ENCODE measurements around the gene ERFL. TPM values are rescaled to one million over a fixed set of nuclear protein-coding genes. Genes with fewer than 3 reads are reported as not detected.

Gene ERFL
- total and polyA plus RNA-seq, 2 of the 8 experiments (the other 6 are each of a cell fraction or from before 2014, with no cell fraction given): 0.12 TPM; not detected in 1

DNA sequence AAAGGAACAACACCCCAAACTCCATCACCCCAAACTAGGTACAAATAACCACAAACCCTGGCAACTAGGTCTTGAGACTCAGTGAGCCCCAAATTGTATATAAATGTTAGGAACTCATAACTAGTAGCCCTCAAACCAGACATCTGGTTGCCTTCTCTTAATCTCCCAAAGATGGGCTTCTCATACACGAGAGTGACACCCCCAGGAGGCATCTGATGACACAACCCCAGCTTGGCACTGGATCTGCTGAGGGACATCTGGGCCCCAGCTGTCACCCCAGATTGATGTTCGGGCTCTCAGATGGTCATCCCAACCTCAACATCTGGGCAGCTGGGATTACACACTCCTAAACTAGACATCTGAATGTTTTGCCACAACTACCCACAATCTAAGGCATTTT, 16.1 kb upstream of the ERFL start (continued):
- TF ChIP-seq, protein P1, sequence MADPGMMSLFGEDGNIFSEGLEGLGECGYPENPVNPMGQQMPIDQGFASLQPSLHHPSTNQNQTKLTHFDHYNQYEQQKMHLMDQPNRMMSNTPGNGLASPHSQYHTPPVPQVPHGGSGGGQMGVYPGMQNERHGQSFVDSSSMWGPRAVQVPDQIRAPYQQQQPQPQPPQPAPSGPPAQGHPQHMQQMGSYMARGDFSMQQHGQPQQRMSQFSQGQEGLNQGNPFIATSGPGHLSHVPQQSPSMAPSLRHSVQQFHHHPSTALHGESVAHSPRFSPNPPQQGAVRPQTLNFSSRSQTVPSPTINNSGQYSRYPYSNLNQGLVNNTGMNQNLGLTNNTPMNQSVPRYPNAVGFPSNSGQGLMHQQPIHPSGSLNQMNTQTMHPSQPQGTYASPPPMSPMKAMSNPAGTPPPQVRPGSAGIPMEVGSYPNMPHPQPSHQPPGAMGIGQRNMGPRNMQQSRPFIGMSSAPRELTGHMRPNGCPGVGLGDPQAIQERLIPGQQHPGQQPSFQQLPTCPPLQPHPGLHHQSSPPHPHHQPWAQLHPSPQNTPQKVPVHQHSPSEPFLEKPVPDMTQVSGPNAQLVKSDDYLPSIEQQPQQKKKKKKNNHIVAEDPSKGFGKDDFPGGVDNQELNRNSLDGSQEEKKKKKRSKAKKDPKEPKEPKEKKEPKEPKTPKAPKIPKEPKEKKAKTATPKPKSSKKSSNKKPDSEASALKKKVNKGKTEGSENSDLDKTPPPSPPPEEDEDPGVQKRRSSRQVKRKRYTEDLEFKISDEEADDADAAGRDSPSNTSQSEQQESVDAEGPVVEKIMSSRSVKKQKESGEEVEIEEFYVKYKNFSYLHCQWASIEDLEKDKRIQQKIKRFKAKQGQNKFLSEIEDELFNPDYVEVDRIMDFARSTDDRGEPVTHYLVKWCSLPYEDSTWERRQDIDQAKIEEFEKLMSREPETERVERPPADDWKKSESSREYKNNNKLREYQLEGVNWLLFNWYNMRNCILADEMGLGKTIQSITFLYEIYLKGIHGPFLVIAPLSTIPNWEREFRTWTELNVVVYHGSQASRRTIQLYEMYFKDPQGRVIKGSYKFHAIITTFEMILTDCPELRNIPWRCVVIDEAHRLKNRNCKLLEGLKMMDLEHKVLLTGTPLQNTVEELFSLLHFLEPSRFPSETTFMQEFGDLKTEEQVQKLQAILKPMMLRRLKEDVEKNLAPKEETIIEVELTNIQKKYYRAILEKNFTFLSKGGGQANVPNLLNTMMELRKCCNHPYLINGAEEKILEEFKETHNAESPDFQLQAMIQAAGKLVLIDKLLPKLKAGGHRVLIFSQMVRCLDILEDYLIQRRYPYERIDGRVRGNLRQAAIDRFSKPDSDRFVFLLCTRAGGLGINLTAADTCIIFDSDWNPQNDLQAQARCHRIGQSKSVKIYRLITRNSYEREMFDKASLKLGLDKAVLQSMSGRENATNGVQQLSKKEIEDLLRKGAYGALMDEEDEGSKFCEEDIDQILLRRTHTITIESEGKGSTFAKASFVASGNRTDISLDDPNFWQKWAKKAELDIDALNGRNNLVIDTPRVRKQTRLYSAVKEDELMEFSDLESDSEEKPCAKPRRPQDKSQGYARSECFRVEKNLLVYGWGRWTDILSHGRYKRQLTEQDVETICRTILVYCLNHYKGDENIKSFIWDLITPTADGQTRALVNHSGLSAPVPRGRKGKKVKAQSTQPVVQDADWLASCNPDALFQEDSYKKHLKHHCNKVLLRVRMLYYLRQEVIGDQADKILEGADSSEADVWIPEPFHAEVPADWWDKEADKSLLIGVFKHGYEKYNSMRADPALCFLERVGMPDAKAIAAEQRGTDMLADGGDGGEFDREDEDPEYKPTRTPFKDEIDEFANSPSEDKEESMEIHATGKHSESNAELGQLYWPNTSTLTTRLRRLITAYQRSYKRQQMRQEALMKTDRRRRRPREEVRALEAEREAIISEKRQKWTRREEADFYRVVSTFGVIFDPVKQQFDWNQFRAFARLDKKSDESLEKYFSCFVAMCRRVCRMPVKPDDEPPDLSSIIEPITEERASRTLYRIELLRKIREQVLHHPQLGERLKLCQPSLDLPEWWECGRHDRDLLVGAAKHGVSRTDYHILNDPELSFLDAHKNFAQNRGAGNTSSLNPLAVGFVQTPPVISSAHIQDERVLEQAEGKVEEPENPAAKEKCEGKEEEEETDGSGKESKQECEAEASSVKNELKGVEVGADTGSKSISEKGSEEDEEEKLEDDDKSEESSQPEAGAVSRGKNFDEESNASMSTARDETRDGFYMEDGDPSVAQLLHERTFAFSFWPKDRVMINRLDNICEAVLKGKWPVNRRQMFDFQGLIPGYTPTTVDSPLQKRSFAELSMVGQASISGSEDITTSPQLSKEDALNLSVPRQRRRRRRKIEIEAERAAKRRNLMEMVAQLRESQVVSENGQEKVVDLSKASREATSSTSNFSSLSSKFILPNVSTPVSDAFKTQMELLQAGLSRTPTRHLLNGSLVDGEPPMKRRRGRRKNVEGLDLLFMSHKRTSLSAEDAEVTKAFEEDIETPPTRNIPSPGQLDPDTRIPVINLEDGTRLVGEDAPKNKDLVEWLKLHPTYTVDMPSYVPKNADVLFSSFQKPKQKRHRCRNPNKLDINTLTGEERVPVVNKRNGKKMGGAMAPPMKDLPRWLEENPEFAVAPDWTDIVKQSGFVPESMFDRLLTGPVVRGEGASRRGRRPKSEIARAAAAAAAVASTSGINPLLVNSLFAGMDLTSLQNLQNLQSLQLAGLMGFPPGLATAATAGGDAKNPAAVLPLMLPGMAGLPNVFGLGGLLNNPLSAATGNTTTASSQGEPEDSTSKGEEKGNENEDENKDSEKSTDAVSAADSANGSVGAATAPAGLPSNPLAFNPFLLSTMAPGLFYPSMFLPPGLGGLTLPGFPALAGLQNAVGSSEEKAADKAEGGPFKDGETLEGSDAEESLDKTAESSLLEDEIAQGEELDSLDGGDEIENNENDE (IDR thresholded peaks at IDR 0.05; ENCODE audit: insufficient replicate concordance, low read length): no peak
- no peak for TF ChIP-seq HDAC6 (IDR thresholded peaks at IDR 0.05; ENCODE audit: low read depth, low read length)
- no peak for TF ChIP-seq CBX8 (IDR thresholded peaks at IDR 0.05; ENCODE audit: borderline replicate concordance, low read depth, low read length)
- no peak for TF ChIP-seq EZH2 (IDR thresholded peaks at IDR 0.05; ENCODE audit: low read depth, low read length, severe bottlenecking)
- TF ChIP-seq YY1 (IDR thresholded peaks at IDR 0.05; ENCODE audit: low read depth, low read length): no peak
- TF ChIP-seq, protein P2, sequence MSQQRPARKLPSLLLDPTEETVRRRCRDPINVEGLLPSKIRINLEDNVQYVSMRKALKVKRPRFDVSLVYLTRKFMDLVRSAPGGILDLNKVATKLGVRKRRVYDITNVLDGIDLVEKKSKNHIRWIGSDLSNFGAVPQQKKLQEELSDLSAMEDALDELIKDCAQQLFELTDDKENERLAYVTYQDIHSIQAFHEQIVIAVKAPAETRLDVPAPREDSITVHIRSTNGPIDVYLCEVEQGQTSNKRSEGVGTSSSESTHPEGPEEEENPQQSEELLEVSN (IDR thresholded peaks at IDR 0.05): no peak
- no peak for TF ChIP-seq RXRA (IDR thresholded peaks at IDR 0.05; ENCODE audit: insufficient read depth, low read depth, low read length)
- no peak for TF ChIP-seq SRF (IDR thresholded peaks at IDR 0.05; ENCODE audit: low read depth, low read length)
- TF ChIP-seq SIRT6 (IDR thresholded peaks at IDR 0.05; ENCODE audit: low read length): no peak

Measured in H1 (cell line).